Chondrocyte (in vitro differentiated cells): Measurements from ENCODE around the gene SEMA4D. TPM values are rescaled to one million over a fixed set of nuclear protein-coding genes. Genes with fewer than 3 reads are reported as not detected.

Source experiments
- DNase-seq: peaks from one replicate; pipeline ENCODE4 v3.0.0; 2021; ENCODE audit warnings: mixed read lengths, low spot score
- H3K27ac Mint-ChIP-seq: one replicate; pipeline ENCODE4 v1.8.0; 2021; ENCODE audit warnings: mild to moderate bottlenecking, moderate library complexity, mixed read lengths; ENCODE audit not compliant: unreplicated experiment
- H3K27me3 Mint-ChIP-seq: 2 replicates; pipeline ENCODE4 v1.8.0; 2021; ENCODE audit warnings: low read depth, mixed read lengths
- H3K36me3 Mint-ChIP-seq: 2 replicates; pipeline ENCODE4 v1.8.0; 2021; ENCODE audit warnings: low read depth, mixed read lengths
- H3K4me1 Mint-ChIP-seq: 2 replicates; pipeline ENCODE4 v1.8.0; 2021; ENCODE audit warnings: low read depth, mild to moderate bottlenecking, mixed read lengths
- H3K4me3 Mint-ChIP-seq: one replicate; pipeline ENCODE4 v1.8.0; 2021; ENCODE audit warnings: mild to moderate bottlenecking, moderate library complexity, mixed read lengths; ENCODE audit not compliant: unreplicated experiment
- H3K9me3 Mint-ChIP-seq: 2 replicates; pipeline ENCODE4 v1.8.0; 2021; ENCODE audit warnings: low read depth, mixed read lengths
- CTCF ChIP-seq: fragments of 200-600 bp; sonication (generic); IDR thresholded peaks from 2 replicates; pipeline ENCODE4 v1.5.0; 2021; ENCODE audit warnings: antibody characterized with exemption, mild to moderate bottlenecking, moderate library complexity
- total RNA-seq: library from RNA; stranded (reverse); gene quantifications from 3 replicates; pipeline ENCODE4 v1.2.1, GENCODE V29; 2021

SEMA4D gene
- total RNA-seq, 1 donor from 2014 or later = 3.8 TPM

- peaks cover 9% of the 10 kb centered on the region for H3K4me1 Mint-ChIP-seq
- no peaks in the 10 kb centered on the region for H3K9me3 Mint-ChIP-seq
- no peak overlapping the region for H3K27ac Mint-ChIP-seq
- no peak overlapping the region for H3K4me3 Mint-ChIP-seq
- DNase-seq = no peak
- H3K36me3 Mint-ChIP-seq = no peaks in the 10 kb centered on the region
- H3K27me3 Mint-ChIP-seq = no peaks in the 10 kb centered on the region
- TF ChIP-seq CTCF = no peak
Measured at GRCh38 chr9:89437772-89438171, 60.1 kb downstream of the SEMA4D start.

GRCh38 chr9:89436963-89437625 is 60.8 kb downstream of the SEMA4D start:
- H3K27ac Mint-ChIP-seq = no peak overlapping the region
- no peak for TF ChIP-seq CTCF

GRCh38 chr9:89436326-89436725 is 61.6 kb downstream of the SEMA4D start:
- H3K36me3 Mint-ChIP-seq = no peaks in the 10 kb centered on the region
- TF ChIP-seq CTCF = no peak
- H3K9me3 Mint-ChIP-seq = no peaks in the 10 kb centered on the region
- no peaks in the 10 kb centered on the region for H3K27me3 Mint-ChIP-seq
- peaks cover 15% of the 10 kb centered on the region for H3K4me1 Mint-ChIP-seq
- DNase-seq = no peak
- no peak overlapping the region for H3K27ac Mint-ChIP-seq
- H3K4me3 Mint-ChIP-seq = no peak overlapping the region

More at GRCh38 chr9:89436963-89437625, 60.8 kb downstream of the SEMA4D start:
- Mint-ChIP-seq H3K4me3 (no peak overlapping the region), H3K36me3 (no peaks in the 10 kb centered on the region), H3K27me3 (no peaks in the 10 kb centered on the region), H3K9me3 (no peaks in the 10 kb centered on the region), H3K4me1 (peaks cover 11% of the 10 kb centered on the region)
- DNase-seq = no peak

- no peak overlapping the region for H3K4me3 Mint-ChIP-seq
- no peak for TF ChIP-seq CTCF
- H3K36me3 Mint-ChIP-seq = no peaks in the 10 kb centered on the region
- no peaks in the 10 kb centered on the region for H3K9me3 Mint-ChIP-seq
- H3K27ac Mint-ChIP-seq = no peak overlapping the region
- no peak for DNase-seq
- no peaks in the 10 kb centered on the region for H3K27me3 Mint-ChIP-seq
- H3K4me1 Mint-ChIP-seq = peaks cover 15% of the 10 kb centered on the region
Measured at GRCh38 chr9:89435071-89435823, 62.7 kb downstream of the SEMA4D start.

- no peak for DNase-seq
- peaks cover 19% of the 10 kb centered on the region for H3K4me1 Mint-ChIP-seq
- TF ChIP-seq CTCF = no peak
- H3K27ac Mint-ChIP-seq = no peak overlapping the region
- H3K27me3 Mint-ChIP-seq = no peaks in the 10 kb centered on the region
- H3K36me3 Mint-ChIP-seq = no peaks in the 10 kb centered on the region
- no peak overlapping the region for H3K4me3 Mint-ChIP-seq
- H3K9me3 Mint-ChIP-seq = no peaks in the 10 kb centered on the region
Measured at GRCh38 chr9:89434636-89435035, 63.3 kb downstream of the SEMA4D start.
